GM18907 (cell line): ENCODE results near the gene PLAC8L1.

Experiments
- ATAC-seq: cut with Tn5 transposase; IDR thresholded peaks from one replicate; pipeline ENCODE4 v1.9.1; 2021; ENCODE audit warnings: mild to moderate bottlenecking, moderate library complexity; ENCODE audit not compliant: unreplicated experiment

Gene PLAC8L1

DNA sequence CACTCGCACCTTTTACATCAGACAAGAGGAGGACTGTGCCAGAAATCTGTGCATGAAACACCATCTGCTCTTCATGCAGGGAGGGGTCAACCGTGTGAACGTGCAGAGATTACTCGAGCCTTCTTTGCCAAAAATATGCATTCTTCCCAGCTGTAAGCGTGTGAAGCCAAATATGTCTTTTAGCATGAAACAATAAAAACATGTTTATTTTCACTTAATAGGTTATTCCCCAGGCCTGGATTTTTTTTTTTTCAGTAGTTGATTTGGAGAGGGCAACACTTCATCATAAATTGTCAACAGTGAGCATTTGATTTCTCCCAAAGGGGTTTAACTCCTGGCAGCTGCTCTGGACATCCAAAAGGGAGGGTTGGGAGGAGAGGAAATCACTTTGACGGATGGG, 23.8 kb downstream of the PLAC8L1 start:
- ATAC-seq: no peak

DNA sequence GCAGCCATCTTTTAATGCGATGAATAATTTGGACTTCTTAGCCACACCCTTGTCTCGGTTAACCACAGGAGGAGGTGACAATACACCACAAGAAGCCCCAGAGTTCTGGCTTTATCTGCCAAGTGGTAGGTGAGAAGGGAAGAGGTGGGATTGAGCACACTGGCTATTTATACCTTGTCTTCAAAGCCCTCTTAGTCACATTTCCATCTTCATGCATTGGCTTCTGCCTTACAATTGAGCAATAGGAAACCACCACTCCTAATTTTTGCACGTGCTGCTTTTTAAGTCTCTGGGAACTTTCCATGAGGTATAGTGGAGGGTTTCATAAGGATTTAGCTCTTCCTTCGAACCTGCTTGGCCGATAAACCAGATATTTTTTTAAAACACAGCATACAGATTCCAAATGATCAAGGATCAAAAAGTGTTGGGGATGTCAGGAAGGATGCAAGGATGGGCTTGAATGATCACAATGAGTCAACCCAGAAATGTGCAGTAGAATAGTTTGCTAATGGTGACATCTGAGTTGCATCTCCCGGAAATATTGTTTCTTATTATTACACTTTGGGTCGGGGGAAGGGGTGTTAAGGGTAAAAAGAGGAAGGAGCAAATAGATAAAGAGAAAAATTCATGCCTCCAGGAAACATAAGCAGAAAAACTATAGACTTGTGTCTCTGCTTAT, 25.5 kb downstream of the PLAC8L1 start:
- ATAC-seq: no peak

DNA sequence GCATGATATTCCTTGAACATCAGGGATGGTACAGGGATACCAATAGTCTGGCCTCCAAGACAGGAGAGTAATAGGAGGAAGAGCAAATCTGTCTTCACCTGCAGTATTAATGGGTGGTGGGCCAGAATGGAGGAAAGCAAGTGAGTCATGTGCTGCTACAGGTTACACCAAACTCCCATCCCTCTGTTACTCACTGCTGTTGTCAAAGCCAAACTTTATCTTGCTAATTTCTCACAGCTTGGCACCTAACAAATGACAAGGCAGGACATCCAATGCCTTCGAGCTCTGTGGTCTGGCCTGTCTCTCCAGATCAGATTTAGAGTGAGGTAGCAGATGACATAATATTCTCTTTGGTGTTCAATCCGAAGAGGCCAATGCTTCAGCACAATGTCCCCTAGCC, 26.8 kb downstream of the PLAC8L1 start:
- no peak for ATAC-seq

DNA sequence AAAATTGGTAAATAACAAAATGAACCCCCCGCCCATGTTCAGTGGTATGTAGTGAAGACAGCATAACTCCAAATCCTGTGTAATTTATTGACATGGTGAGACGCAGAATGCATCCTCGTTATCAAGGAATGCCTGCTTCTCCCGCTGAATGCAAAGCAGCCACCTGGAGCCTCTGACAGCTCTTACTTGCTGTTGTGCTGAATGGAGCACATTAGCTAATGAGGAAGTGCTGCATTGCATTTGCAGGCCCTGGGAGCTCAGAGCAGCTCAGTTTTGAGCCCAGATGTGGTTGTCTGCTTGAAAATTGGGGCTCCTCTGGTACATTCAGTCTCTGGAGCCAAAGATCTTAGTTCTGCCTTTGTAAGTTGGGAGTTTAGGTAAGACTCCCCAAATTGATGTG, 28.9 kb downstream of the PLAC8L1 start:
- no peak for ATAC-seq

DNA sequence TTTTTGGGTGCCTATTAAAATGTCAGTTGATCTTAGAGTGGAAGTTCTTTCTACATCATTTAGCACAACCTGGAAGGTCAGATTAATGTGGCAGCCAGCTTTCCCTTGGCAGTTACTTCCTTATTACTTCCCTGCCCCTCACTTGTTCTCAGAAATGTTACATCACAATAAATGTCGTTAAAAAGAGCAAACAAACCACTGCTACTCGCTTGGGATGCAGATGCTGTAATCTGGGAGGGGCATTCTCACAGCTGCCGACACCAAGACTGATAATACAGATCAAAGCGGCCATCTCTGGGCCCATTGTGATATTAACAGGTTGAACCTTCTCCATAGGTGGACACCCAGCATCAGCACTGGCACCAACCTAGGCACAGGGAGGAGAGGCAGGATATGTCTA, 29.3 kb downstream of the PLAC8L1 start:
- no peak for ATAC-seq

DNA sequence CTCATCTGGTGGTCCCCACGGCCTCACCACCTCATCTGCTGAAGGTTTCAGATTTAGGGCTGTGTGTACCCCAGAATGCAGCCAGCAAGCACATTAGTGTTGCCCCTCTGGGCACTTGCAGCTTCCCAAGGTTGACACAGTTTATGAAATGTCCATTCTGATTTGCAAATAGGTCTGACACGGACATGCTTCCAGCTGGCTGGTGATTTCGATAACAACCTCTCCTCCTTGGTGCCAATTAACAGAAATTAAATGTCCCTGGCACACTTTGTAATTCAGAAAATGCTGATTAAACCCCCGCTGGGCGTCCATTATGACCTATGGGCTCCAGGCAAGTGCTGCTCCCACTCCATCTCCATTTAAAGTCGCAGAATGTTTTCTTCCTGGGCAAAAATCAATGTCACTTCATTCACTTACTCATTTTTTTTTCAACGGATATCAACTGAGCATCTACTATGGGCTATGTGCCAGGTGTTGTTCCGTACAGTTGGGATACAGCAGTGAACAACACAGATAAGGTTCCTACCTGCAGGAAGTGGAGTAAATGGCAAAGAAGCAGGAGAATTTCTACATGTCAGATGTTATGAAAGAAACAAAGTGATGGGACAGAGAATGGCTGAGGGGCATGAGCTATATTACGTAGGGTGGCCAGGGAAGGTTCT, 32.0 kb downstream of the PLAC8L1 start:
- ATAC-seq: no peak

DNA sequence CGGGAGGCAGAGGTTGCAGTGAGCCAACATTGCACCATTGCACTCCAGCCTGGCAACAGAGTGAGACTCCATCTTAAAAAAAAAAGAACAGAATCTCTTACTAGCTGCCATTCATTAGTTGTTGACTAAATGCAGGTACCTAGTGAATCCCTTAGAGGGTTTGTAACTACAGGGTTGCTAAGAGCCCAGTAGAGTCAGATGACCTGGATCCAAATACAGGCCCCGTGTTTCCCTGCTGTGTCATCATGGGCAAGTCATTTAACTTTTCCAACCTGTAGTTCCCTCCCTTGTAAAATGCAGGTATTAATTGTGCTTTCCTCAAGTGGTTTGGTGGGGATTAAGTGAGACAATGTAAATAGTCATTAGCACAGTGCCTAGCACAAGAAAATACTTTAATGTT, 32.8 kb downstream of the PLAC8L1 start:
- ATAC-seq: no peak

DNA sequence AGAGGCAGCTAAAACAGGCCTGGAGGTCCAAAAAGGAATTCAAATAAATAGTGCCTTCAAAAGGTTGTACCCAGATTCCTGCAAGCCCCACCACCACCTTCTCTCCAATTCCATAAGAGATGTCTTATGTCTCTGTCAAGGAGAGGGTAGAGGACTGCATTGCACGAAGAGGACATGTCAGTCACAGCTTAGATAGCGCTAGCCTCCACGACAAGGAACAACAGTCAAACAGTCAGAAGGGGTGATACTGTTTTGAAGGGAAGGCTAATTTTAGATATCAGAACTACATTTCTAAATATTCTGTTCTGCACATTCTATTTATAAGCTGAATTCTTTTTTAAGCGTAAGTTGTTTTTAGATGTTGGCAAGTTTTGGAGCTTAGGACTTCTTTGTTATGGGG, 34.2 kb downstream of the PLAC8L1 start:
- ATAC-seq: no peak

DNA sequence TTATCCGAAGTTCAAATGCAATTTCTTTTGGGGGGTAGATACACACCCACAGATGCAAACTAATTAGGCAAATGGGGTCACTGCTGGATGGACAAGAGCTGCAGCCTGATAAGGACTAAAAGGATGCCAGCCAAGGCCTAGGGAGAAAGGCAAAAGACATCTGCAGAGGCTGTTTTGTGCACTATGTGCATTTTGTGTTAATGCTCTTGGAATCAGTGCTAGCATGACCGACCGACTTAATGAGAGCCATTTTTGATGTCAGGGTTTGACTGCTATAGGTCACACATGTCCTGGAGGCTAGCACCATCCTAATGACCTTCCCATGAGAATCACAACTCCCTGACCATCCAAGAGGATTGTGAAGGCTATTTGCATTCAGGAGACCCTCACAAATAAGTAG, 34.6 kb downstream of the PLAC8L1 start:
- no peak for ATAC-seq

DNA sequence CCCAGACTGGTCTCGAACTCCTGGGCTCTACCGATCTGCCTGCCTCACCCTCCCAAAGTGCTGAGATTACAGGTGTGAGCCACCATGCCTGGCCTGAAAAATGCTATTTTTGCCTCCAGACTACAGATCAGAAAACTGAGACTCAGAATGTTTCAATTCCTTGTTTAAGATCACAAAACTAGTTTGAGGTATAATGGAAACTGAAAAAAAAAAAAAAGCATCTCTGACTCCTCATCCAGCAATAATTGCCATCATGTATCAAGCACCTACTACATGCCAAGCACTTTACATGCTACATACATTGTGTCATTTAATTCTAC, 35.6 kb downstream of the PLAC8L1 start:
- ATAC-seq: peak; percentile 43

DNA sequence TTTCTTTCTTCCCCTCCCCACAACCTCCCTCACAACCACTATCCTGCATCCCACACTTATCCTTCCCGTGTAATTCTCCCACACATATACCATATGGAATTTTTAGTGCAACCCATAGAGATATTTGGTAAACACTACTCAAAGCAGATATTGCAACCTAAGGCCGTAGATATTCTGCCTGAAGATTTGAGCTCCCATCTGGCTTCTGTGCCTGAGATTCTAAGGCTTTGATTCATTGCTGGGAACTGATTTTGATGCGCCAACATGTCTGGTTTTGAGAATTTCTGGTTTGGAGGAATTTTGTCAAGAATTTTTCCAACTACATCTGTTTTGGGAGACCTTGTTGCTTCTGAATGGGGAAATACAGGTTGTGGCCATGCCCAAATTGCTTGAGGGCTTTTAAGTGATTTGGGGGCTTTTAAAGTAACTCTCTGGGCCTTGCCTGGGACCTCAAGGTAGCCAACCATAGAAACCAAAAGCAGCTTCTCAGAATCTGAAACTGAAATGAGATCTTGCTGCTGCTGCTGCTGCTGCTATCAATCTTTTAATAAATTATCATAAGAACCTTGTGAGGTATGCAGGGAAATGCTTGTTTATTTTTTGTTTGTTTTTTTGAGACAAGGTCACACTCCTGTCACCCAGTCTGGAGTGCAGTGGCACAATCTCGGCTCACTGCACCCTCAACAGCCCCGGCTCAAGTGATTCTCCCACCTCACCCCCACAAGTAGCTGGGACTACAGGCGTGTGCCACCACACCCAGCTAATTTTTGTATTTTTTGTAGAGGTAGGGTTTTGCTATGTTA, 36.2 kb downstream of the PLAC8L1 start:
- peak; percentile 82 for ATAC-seq

DNA sequence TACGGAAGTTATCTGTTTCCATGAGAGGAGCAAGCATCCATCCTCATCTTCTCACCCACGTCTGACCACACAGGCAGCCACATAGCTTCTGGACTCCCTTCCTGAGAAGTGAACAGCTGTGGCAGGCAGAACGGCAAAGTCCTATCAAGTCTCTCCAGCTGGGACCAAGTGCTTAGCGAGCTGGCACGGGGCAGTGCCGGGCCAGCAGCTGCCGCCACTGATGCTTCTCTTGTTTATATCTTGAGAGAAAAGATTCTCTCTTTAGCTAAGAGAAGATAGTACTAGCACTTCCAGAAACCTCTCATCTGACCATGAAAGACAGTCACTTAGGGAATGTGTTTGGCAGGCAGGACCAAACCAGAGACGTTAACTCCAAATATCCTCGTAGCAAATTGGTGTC, 37.2 kb downstream of the PLAC8L1 start:
- no peak for ATAC-seq

DNA sequence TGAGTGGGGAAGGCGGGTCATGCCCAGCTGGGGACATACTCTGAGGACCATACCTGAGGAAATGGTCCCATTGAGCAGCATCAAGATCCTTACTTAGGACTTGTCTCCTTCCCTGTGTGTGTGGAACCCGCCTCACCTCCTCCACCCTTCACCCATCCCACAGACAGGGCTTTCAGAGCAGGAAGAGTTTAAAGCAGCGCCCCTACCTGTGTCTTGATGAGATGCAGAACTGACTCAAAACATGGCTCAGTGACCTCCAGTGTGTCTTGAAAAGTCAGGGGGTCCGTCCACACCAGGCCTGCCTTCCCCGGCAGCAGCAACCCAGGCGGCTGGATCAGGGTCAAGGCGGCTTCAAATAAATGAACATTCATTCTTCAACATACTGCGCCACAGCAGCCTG, 38.4 kb downstream of the PLAC8L1 start:
- ATAC-seq: no peak

DNA sequence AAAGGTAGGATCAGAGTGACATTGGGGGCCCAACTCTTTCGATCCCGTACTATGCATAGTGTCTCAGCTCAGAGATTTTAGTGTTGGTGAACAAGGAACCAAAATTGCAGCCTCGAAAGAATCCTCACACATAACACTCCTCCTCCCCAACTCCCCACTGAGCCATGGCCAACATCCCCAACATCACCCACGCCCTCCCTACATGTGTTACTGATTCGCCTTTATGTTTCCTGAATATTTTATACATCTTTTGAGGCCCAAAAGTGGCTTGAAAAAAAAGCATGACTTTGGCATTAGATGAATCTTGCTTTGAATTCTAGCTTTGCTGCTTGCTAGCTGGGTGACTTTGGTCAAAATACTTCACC, 45.2 kb downstream of the PLAC8L1 start:
- ATAC-seq: no peak

DNA sequence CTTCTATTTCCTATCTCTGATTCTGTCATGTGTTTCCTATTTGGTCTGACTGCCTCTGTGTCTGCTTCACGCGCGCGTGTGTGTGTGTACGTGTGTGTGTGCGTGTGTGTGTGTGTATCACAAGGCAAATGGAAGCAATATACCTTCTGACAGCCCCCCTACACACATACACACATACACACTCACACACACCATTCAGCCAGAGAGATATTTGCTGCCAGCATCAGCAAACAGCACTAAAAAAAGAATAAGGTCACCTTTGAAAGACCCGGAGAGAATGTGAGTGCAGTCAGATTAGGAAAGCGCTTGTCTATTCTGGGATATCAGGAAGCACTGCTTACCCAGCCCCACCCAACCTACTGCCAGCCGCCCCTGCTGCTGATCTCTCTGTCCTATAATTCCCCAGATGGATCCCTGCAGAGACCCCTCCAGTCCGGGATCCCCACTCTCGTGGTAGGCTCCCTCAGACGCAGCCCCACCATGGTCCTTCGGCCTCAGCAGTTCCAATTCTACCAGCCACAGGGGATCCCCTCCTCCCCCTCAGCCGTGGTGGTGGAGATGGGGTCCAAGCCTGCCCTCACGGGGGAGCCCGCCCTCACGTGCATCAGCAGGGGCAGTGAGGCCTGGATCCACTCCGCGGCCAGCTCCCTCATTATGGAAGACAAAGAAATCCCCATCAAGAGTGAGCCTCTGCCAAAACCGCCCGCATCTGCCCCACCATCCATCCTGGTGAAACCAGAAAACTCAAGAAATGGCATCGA, 45.7 kb downstream of the PLAC8L1 start:
- ATAC-seq: no peak

DNA sequence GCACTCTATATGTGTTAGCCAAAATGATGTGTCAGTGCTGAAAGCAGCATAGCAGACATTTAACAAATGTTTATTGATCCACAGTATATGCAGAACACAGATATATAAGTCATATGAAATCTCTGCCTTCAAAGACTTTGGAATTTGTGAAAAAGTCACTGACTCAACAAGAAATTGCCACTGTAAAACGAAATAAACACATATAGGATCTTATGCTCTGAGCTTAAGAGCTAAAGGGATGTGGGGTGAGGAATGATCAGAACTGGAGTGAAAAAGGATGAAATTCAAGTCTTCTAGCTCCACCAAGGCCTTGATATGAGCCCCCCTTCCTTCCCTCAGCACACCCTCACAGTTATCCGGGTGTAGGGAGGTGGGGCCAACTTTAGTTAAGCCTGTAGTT, 49.9 kb downstream of the PLAC8L1 start:
- no peak for ATAC-seq

DNA sequence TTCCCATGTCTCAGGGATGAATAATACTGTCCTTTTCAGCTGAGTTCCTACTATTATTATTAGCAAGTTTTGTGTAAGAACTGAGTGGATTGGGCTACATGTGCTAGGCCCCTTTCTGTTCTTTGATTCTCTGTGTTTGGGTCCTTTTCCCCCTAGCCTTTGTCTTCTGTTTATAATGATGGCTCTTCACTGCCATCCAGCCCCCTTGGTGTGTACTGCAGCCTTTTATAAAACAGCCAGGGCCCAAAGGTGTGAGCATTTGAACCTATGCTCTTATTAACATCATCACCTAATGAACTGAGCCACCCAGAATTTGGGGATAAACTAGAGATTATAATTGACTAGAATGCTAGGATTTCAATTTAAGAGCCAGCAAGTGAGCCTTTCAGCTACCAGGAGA, 52.6 kb downstream of the PLAC8L1 start:
- peak; percentile 68 for ATAC-seq

DNA sequence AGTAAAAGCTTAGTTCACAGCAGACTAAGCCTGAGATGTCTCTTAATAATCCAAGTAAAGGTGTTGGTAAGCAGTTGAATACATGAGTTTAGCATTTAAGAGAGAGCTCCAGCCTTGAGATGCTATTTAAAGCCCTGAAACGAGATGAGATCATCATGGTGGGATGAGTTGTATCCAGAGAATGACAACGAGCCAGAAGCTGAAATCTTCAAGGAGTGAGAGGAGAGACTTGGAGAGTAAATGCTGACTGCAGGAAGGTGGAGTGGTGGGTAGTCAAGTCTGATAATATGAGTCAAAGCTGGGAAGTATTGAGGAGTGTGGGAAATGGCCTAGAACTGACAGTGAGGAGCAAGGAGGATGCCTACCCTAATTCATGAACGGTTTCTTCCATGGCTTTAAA, 53.7 kb downstream of the PLAC8L1 start:
- ATAC-seq: no peak

DNA sequence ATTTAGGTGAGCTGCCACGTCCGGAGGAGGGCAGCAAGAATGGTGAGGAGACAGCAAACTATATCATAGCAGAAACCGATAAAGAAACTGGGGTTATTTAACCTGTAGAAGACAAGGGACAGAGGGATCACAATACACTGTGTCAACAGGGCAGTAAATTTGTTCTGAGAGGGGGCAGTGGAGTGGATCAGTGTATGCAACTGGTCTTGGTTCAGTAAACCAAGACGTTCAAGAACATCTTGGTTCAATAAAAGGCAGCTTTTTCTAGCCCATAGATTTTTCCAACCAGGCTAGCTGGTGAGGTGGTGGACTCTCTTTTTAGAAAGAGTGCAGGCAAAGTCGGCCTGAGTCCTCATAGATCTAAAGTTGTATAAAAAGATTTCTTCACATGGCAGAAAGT, 55.3 kb downstream of the PLAC8L1 start:
- ATAC-seq: no peak

DNA sequence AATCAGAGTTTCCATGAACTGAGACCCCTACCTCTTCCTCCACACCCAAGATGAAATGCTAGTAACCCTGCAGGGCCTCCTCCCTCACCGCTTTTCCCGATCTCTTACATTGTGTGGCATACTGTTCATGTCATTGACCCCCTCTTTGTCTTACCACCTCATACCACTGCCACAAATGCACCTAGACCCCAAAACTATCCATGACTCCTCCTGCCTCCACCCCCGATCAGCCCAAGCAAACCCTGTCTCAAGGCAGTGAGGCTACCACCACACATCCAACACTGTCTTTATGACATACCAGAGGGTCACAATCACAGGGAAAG, 55.7 kb downstream of the PLAC8L1 start:
- ATAC-seq: no peak

DNA sequence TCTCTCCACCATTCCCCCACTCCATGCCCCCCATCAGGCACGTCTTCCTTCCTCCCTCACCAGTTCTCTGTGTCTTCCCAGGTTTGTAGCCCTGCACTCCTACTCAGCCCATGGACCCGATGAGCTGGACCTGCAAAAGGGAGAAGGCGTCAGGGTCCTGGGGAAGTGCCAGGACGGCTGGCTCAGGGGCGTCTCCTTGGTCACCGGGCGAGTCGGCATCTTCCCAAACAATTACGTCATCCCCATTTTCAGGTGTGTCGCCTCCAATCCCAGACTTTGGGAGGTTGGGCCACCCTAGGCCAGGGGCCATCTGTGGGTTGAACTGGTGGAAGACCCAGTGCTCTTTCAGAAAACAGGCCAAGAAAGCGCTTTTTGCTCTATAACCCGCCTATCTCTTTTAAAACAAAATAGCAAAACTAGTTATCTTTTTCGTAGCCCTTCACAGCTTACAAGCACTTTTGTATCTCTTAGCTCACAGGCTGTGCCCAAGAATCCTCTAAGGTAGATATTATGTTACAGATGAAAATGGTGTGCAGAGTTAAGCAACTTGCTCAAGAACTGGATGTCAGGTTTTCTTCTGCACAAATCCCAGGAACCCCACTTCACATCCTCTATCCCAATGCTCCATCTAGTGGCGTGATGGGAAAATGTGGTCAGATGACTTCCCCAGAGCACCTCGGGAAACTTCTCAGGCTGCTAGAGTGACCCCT, 56.2 kb downstream of the PLAC8L1 start:
- ATAC-seq: peak; percentile 56
